Germinal center (tissue), 1 donor: ENCODE measurements around the gene SPACA4.

Experiments used
- DNase-seq: peaks from one replicate; pipeline ENCODE4 v3.0.0; 2012; ENCODE audit warnings: mixed read lengths, low spot score

The SPACA4 gene

GRCh38 chr19:48634424-48635262, 28.1 kb downstream of the SPACA4 start:
- DNase-seq, result peak; percentile 80

- peak; percentile 87 for DNase-seq
Observed at GRCh38 chr19:48635263-48635965, 28.9 kb downstream of the SPACA4 start.

GRCh38 chr19:48635966-48636858, 29.7 kb downstream of the SPACA4 start:
- no peak for DNase-seq

GRCh38 chr19:48636859-48637448, 30.4 kb downstream of the SPACA4 start, which contains the start of gene DBP:
DBP (minus strand) TSS chr19:48637379; CDS start chr19:48636994, 385 bp downstream.
- DNase-seq, result no peak

GRCh38 chr19:48637449-48637947, 31.0 kb downstream of the SPACA4 start:
- DNase-seq, result peak; percentile 98

GRCh38 chr19:48637948-48638830, 31.6 kb downstream of the SPACA4 start:
- peak; percentile 92 for DNase-seq

GRCh38 chr19:48638831-48639381, 32.4 kb downstream of the SPACA4 start:
- no peak for DNase-seq

GRCh38 chr19:48639483-48640375, 33.2 kb downstream of the SPACA4 start:
- DNase-seq, result no peak

GRCh38 chr19:48641850-48642249, 35.3 kb downstream of the SPACA4 start:
- DNase-seq, result no peak

- no peak for DNase-seq
Observed at GRCh38 chr19:48642862-48643261, 36.3 kb downstream of the SPACA4 start.

GRCh38 chr19:48644355-48644754, 37.8 kb downstream of the SPACA4 start:
- no peak for DNase-seq

- peak; percentile 72 for DNase-seq
Observed at GRCh38 chr19:48644839-48645619, 38.5 kb downstream of the SPACA4 start.

- no peak for DNase-seq
Observed at GRCh38 chr19:48645620-48646000, 39.1 kb downstream of the SPACA4 start.

GRCh38 chr19:48646001-48646721, 39.6 kb downstream of the SPACA4 start, which contains the start of gene CA11:
CA11 (minus strand) TSS chr19:48646187; CDS start chr19:48645632, 555 bp downstream.
- peak; percentile 90 for DNase-seq

- no peak for DNase-seq
Observed at GRCh38 chr19:48646722-48647216, 40.2 kb downstream of the SPACA4 start.

GRCh38 chr19:48648134-48648533, 41.6 kb downstream of the SPACA4 start:
- no peak for DNase-seq

GRCh38 chr19:48650974-48651682, 44.6 kb downstream of the SPACA4 start:
- no peak for DNase-seq
